IMR-90 (cell line): Measurements from ENCODE around the gene CRTAP. TPM values are rescaled to one million over a fixed set of nuclear protein-coding genes. Genes with fewer than 3 reads are reported as not detected.

Experiments used
- ATAC-seq: fragments of 200-7000 bp; cut with Tn5 transposase; 2 replicates; pipeline ENCODE4 v1.9.1; 2020; ENCODE audit warnings: low read depth, mild to moderate bottlenecking, moderate library complexity
- BruUV-seq: library from RNA; stranded (reverse); fragments of 400-500 nt; replicated peaks from 2 replicates; lab custom pipeline; 2021; lab: Mats Ljungman, UMichigan
- CTCF ChIA-PET: fragments of 300-600 bp; formaldehyde crosslinking; extraction: SDS; loops from one replicate; lab custom pipeline; 2021; ENCODE audit warnings: antibody characterized with exemption; lab: Yijun Ruan, JAX
- POLR2A ChIA-PET: fragments of 300-600 bp; sonication (Branson Sonifier 250); formaldehyde crosslinking; loops from one replicate; lab custom pipeline; 2022; ENCODE audit warnings: antibody characterized with exemption; ENCODE audit not compliant: unreplicated experiment; lab: Charles Lee
- DNase-seq: peaks from one replicate; pipeline ENCODE4 v3.0.0; 2013
- H2AFZ ChIP-seq: replicated peaks from 2 replicates; pipeline ENCODE3; 2013; ENCODE audit warnings: low read length, mild to moderate bottlenecking; ENCODE audit not compliant: poor library complexity
- H2AK5ac ChIP-seq: 2 replicates; pipeline ENCODE4 v1.6.1; 2013; ENCODE audit warnings: low read depth, low read length, inconsistent platforms
- H2AK9ac ChIP-seq: replicated peaks from 2 replicates; pipeline ENCODE3; 2013; ENCODE audit warnings: mild to moderate bottlenecking, low read depth, low read length, moderate library complexity; ENCODE audit not compliant: poor library complexity
- H2BK120ac ChIP-seq: 2 replicates; pipeline ENCODE4 v1.6.1; 2013; ENCODE audit warnings: low read depth, low read length, inconsistent platforms
- H2BK15ac ChIP-seq: 3 replicates; pipeline ENCODE4 v1.6.1; 2013; ENCODE audit warnings: low read depth, low read length, inconsistent platforms
- H2BK20ac ChIP-seq: 2 replicates; pipeline ENCODE4 v1.6.1; 2013; ENCODE audit warnings: low read depth, mild to moderate bottlenecking, inconsistent platforms, low read length, moderate library complexity
- H2BK5ac ChIP-seq: 2 replicates; pipeline ENCODE4 v1.6.1; 2013; ENCODE audit warnings: mild to moderate bottlenecking, low read depth, low read length, inconsistent platforms; ENCODE audit not compliant: poor library complexity, severe bottlenecking
- H3K14ac ChIP-seq: replicated peaks from 2 replicates; pipeline ENCODE4 v1.6.1; 2013; ENCODE audit warnings: low read depth, low read length, inconsistent platforms
- H3K18ac ChIP-seq: 2 replicates; pipeline ENCODE4 v1.6.1; 2013; ENCODE audit warnings: low read depth, low read length, control low read depth
- H3K23ac ChIP-seq: 2 replicates; pipeline ENCODE4 v1.6.1; 2013; ENCODE audit warnings: low read depth, low read length, inconsistent platforms
- H3K27ac ChIP-seq: 2 replicates; pipeline ENCODE4 v1.5.1; 2013; ENCODE audit warnings: mild to moderate bottlenecking, control low read depth, low read length; ENCODE audit not compliant: insufficient read depth
- H3K27me3 ChIP-seq: 2 replicates; pipeline ENCODE4 v1.6.1; 2013; ENCODE audit warnings: low read length; ENCODE audit not compliant: control insufficient read depth, insufficient read depth
- H3K36me3 ChIP-seq: 2 replicates; pipeline ENCODE4 v1.6.1; 2013; ENCODE audit warnings: low read length, mixed read lengths; ENCODE audit not compliant: control insufficient read depth, insufficient read depth
- H3K4ac ChIP-seq: 2 replicates; pipeline ENCODE4 v1.6.1; 2013; ENCODE audit warnings: low read depth, low read length, inconsistent platforms
- H3K4me1 ChIP-seq: 2 replicates; pipeline ENCODE4 v1.6.1; 2013; ENCODE audit warnings: low read length, mixed read lengths; ENCODE audit not compliant: control insufficient read depth, insufficient read depth
- H3K4me2 ChIP-seq: 2 replicates; pipeline ENCODE4 v1.6.1; 2013; ENCODE audit warnings: low read depth, mild to moderate bottlenecking, control low read depth, low read length, moderate library complexity
- H3K4me3 ChIP-seq: 2 replicates; pipeline ENCODE4 v1.5.1; 2013; ENCODE audit warnings: low read depth, mild to moderate bottlenecking, control low read depth, low read length, moderate library complexity; ENCODE audit not compliant: insufficient read depth
- H3K56ac ChIP-seq: 2 replicates; pipeline ENCODE4 v1.6.1; 2013; ENCODE audit warnings: low read length, inconsistent platforms; ENCODE audit not compliant: insufficient read depth; ENCODE audit errors: extremely low read depth
- H3K79me1 ChIP-seq, 2 experiments: 2 replicates each; pipeline ENCODE4 v1.6.1; 2013; ENCODE audit warnings: low read length in 2 of 2, inconsistent platforms in 1 of 2, low read depth in 1 of 2
- H3K9ac ChIP-seq: 2 replicates; pipeline ENCODE4 v1.6.1; 2013; ENCODE audit warnings: low read depth, low read length, control low read depth
- H3K9me1 ChIP-seq: 2 replicates; pipeline ENCODE4 v1.6.1; 2013; ENCODE audit warnings: low read length, inconsistent platforms; ENCODE audit not compliant: insufficient read depth
- H3K9me3 ChIP-seq: 2 replicates; pipeline ENCODE4 v1.6.1; 2013; ENCODE audit warnings: low read length; ENCODE audit not compliant: control insufficient read depth, insufficient read depth
- H4K20me1 ChIP-seq: 2 replicates; pipeline ENCODE4 v1.6.1; 2013; ENCODE audit warnings: low read length, inconsistent platforms; ENCODE audit not compliant: insufficient read depth
- H4K5ac ChIP-seq: 2 replicates; pipeline ENCODE4 v1.6.1; 2013; ENCODE audit warnings: mild to moderate bottlenecking, low read depth, low read length, control low read depth
- H4K8ac ChIP-seq, 2 experiments: 2 replicates each; pipeline ENCODE4 v1.6.1; 2013; ENCODE audit warnings: low read depth in 2 of 2, low read length in 2 of 2, control low read depth in 1 of 2, inconsistent platforms in 1 of 2
- H4K91ac ChIP-seq: 2 replicates; pipeline ENCODE4 v1.6.1; 2013; ENCODE audit warnings: low read depth, low read length, inconsistent platforms; ENCODE audit not compliant: insufficient read depth
- CEBPB ChIP-seq: IDR thresholded peaks from 2 replicates; pipeline ENCODE4 v1.6.1; 2012; ENCODE audit warnings: low read depth, low read length, improper control_type of control experiment
- CHD1 ChIP-seq: IDR thresholded peaks from 2 replicates; pipeline ENCODE4 v1.6.1; 2012; ENCODE audit warnings: low read depth, low read length, improper control_type of control experiment
- CTCF ChIP-seq: conservative IDR thresholded peaks from 2 replicates; pipeline ENCODE4 v1.5.1; 2012; ENCODE audit warnings: mild to moderate bottlenecking, low read depth, low read length, improper control_type of control experiment
- FOS ChIP-seq: fragments of 150-350 bp; IDR thresholded peaks from 2 replicates; pipeline ENCODE4 v1.6.1; 2016; ENCODE audit warnings: low read depth, low read length
- MAZ ChIP-seq: IDR thresholded peaks from 2 replicates; pipeline ENCODE4 v1.6.1; 2012; ENCODE audit warnings: low read depth, mild to moderate bottlenecking, low read length, improper control_type of control experiment, moderate library complexity, borderline replicate concordance
- MXI1 ChIP-seq: IDR thresholded peaks from 2 replicates; pipeline ENCODE4 v1.6.1; 2012; ENCODE audit warnings: low read depth, mild to moderate bottlenecking, low read length, moderate library complexity, borderline replicate concordance
- NFE2L2 ChIP-seq: fragments of 150-350 bp; IDR thresholded peaks from 2 replicates; pipeline ENCODE4 v1.6.1; 2016; ENCODE audit warnings: low read depth, mild to moderate bottlenecking, low read length
- POLR2A ChIP-seq: IDR thresholded peaks from 2 replicates; pipeline ENCODE4 v1.6.1; 2012; ENCODE audit warnings: mild to moderate bottlenecking, low read depth, low read length
- RAD21 ChIP-seq: IDR thresholded peaks from 2 replicates; pipeline ENCODE4 v1.6.1; 2012; ENCODE audit warnings: low read length, improper control_type of control experiment
- RCOR1 ChIP-seq: IDR thresholded peaks from 2 replicates; pipeline ENCODE4 v1.6.1; 2012; ENCODE audit warnings: mild to moderate bottlenecking, low read length, improper control_type of control experiment; ENCODE audit not compliant: insufficient replicate concordance
- RFX5 ChIP-seq: IDR thresholded peaks from 2 replicates; pipeline ENCODE4 v1.8.0; 2012; ENCODE audit warnings: low read depth, mild to moderate bottlenecking, low read length, moderate library complexity
- SMC3 ChIP-seq: fragments of 150-350 bp; IDR thresholded peaks from 2 replicates; pipeline ENCODE4 v1.6.1; 2016; ENCODE audit warnings: low read depth, mild to moderate bottlenecking, antibody characterized with exemption, low read length, moderate library complexity
- USF2 ChIP-seq: fragments of 150-350 bp; IDR thresholded peaks from 2 replicates; pipeline ENCODE4 v1.6.1; 2017; ENCODE audit warnings: mild to moderate bottlenecking, antibody characterized with exemption, low read length, low read depth
- WGBS, 2 experiments: methylation state at CpG; one replicate each; pipeline versions ENCODE4 v1.1.5 to v1.1.7; 2013; ENCODE audit warnings: missing lambda C conversion rate in 2 of 2; ENCODE audit not compliant: insufficient read length in 1 of 2; ENCODE audit errors: extremely low coverage in 2 of 2; 5-methylcytosine and 5-hydroxymethylcytosine counted together
- dilution Hi-C: fragments of 300-500 bp; cut with HindIII; formaldehyde crosslinking; loops from one replicate; pipeline ENCODE4 v1.14.3; 2018; ENCODE audit warnings: low sequenced_read_pairs; ENCODE audit not compliant: unreplicated experiment
- in situ Hi-C: fragments of 300-500 bp; cut with MboI; formaldehyde crosslinking; loops from 3 replicates; pipeline ENCODE4 v1.14.3; 2019; ENCODE audit warnings: low sequenced_read_pairs, inconsistent platforms, mixed read lengths
- intact Hi-C: fragments of 100-400 bp; cut with micrococcal nuclease; formaldehyde crosslinking; loops from 2 replicates; pipeline ENCODE4 v1.10.0; 2022
- polyA plus RNA-seq, 3 experiments: library from polyadenylated mRNA; depleted of rRNA; stranded (reverse); fragments of >200 nt; gene quantifications; 2 replicates each; pipeline ENCODE4 v1.2.3, GENCODE V29; 2012; ENCODE audit warnings: low replicate concordance in 1 of 3
- total RNA-seq: library from RNA; depleted of rRNA; stranded (reverse); fragments of >200 nt; gene quantifications from 2 replicates; pipeline ENCODE4 v1.2.3, GENCODE V29; 2012

The CRTAP gene
- total and polyA plus RNA-seq, 2 of the 4 experiments (the other 2 are of a cell fraction): 108 to 205 TPM

DNA sequence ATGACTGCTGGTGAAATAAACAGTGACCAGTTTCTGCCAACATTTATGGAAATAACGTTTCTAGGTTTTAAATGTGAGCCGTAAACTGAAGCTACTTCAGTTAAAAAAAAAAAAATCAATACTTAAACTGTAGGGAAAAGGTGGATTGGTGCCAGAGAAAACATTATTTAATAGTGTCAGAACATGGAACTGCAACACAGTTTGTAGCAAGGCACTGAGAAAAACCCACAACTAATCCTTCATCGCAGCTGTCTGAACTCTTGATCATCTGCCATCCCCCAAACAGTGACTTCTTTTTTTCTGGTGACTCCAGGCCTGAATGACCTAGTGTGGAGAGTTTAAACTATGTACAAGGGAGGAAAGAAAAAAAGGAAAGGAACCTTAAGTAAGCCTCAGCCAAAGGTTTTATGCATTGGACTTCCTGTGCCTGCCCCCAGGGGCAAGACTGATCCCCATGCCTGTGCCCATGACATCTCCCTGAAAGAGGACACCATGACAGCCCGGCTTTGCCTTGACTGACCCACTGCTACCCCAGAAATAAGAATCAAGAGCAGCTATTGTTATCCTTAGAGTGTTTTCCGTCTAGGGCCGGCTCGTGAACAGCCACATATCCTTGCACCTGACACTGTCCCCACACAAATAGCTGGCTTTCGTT is 33.1 kb downstream of the CRTAP start:
- 43% methylated on average over 1 of the region's 8 CpGs; no CpG with 5 or more reads in 1 of the 2 experiments for WGBS, 2 experiments
- no TSS peak for BruUV-seq
- intact Hi-C loops (no loop called here), in situ Hi-C loops (no loop called here), dilution Hi-C loops (loop anchor here (25.0 kb wide), 1 partner anchor 240 kb away; no protein-coding TSS in a partner anchor)
- H4K8ac ChIP-seq: no peak overlapping the region
- H3K9me1 ChIP-seq: peaks cover 1% of the 10 kb centered on the region; the same call in 1 of the 2 replicates
- no peak overlapping the region for H3K27ac ChIP-seq
- no peak overlapping the region for H3K4me3 ChIP-seq
- peaks cover 7% of the 10 kb centered on the region; the same call in 1 of the 2 replicates for H3K36me3 ChIP-seq
- no peak overlapping the region for H3K4me2 ChIP-seq
- no peak for TF ChIP-seq USF2
- no peak for TF ChIP-seq CEBPB
- no peak for TF ChIP-seq CTCF
- TF ChIP-seq FOS: no peak
- TF ChIP-seq CHD1: no peak
- no peak for TF ChIP-seq POLR2A
- no peak for TF ChIP-seq MXI1
- no peak for TF ChIP-seq NFE2L2
- TF ChIP-seq RAD21: no peak
- TF ChIP-seq RCOR1: no peak
- TF ChIP-seq RFX5: no peak
- no peak for TF ChIP-seq MAZ
- TF ChIP-seq SMC3: no peak
- H2AK9ac ChIP-seq: no peak overlapping the region
- no peaks in the 10 kb centered on the region for H3K9me3 ChIP-seq
- no peaks in the 10 kb centered on the region; the same call in 1 of the 2 replicates for H4K20me1 ChIP-seq
- no peak overlapping the region for H2BK5ac ChIP-seq
- no peak overlapping the region for H3K56ac ChIP-seq
- H3K79me1 ChIP-seq: no peaks in the 10 kb centered on the region
- DNase-seq (peak; percentile 61), ATAC-seq (peak; percentile 67)
- H3K18ac ChIP-seq: no peak overlapping the region
- no peak overlapping the region for H3K9ac ChIP-seq
- no peak overlapping the region for H2AK5ac ChIP-seq
- no peak overlapping the region for H4K5ac ChIP-seq
- no peaks in the 10 kb centered on the region for H3K27me3 ChIP-seq
- no peak overlapping the region for H2BK20ac ChIP-seq
- no peak overlapping the region for H2AFZ ChIP-seq
- ChIA-PET POLR2A (interaction anchor here (0.6 kb wide), 1 partner anchor 184 kb away, joined by 3 read pairs; no protein-coding TSS in a partner anchor), CTCF (interaction anchor here (0.9 to 1.1 kb wide), 2 partner anchors 21 to 226 kb away, joined by 3 read pairs; no protein-coding TSS in a partner anchor)
- H2BK15ac ChIP-seq: no peak overlapping the region
- peaks cover 3% of the 10 kb centered on the region; the same call in 1 of the 2 replicates for H3K4me1 ChIP-seq
- H3K23ac ChIP-seq: no peak overlapping the region
- no peak overlapping the region for H3K4ac ChIP-seq
- no peak overlapping the region for H4K91ac ChIP-seq
- H2BK120ac ChIP-seq: no peak overlapping the region
- H3K14ac ChIP-seq: no peak overlapping the region
